NCI-H1436 treated with DMSO at 0.1 percent for 48 hours (cell line): ENCODE results near the gene HDLBP.
"Not testable (repeated sequence)": the region's sequence is repeated elsewhere in the genome, so short reads cannot be mapped to it uniquely, and the experiment has no call there.

Experiments
- DNase-seq: peaks from one replicate; lab custom pipeline; 2025; lab: John Stamatoyannopoulos, UW

HDLBP gene

GRCh38 chr2:241339839-241340630 is 24.6 kb upstream of the HDLBP start:
- no peak for DNase-seq

- no peak for DNase-seq
Measured at GRCh38 chr2:241334813-241335212, 19.3 kb upstream of the HDLBP start.

GRCh38 chr2:241330616-241330981 is 15.1 kb upstream of the HDLBP start:
- no peak for DNase-seq

- DNase-seq, result no peak
Measured at GRCh38 chr2:241329669-241330615, 14.5 kb upstream of the HDLBP start.

- DNase-seq, result no peak
Measured at GRCh38 chr2:241325257-241325656, 9.8 kb upstream of the HDLBP start.

- DNase-seq, result no peak
Measured at GRCh38 chr2:241324775-241325174, 9.3 kb upstream of the HDLBP start.

GRCh38 chr2:241323778-241324177 is 8.3 kb upstream of the HDLBP start:
- no peak for DNase-seq

GRCh38 chr2:241321886-241322285 is 6.4 kb upstream of the HDLBP start:
- DNase-seq, result no peak

GRCh38 chr2:241321033-241321432 is 5.6 kb upstream of the HDLBP start:
- DNase-seq, result no peak

- no peak for DNase-seq
Measured at GRCh38 chr2:241320394-241320793, 4.9 kb upstream of the HDLBP start.

GRCh38 chr2:241318830-241319229 is 3.4 kb upstream of the HDLBP start:
- not testable (repeated sequence) for DNase-seq

- no peak for DNase-seq
Measured at GRCh38 chr2:241317391-241317790, 1.9 kb upstream of the HDLBP start.

- no peak for DNase-seq
Measured at GRCh38 chr2:241316825-241317224, 1.4 kb upstream of the HDLBP start.

GRCh38 chr2:241315879-241316631 is 583 bp upstream of the HDLBP start, which contains the start of gene SEPTIN2:
Gene SEPTIN2, plus strand, starts transcription at chr2:241315925. Its CDS starts 8,308 bp downstream, at chr2:241324233.
- no peak for DNase-seq

- DNase-seq, result no peak
Measured at GRCh38 chr2:241314226-241315092, 1.0 kb downstream of the HDLBP start.

- DNase-seq, result no peak
Measured at GRCh38 chr2:241313543-241314095, 1.9 kb downstream of the HDLBP start.

- DNase-seq, result no peak
Measured at GRCh38 chr2:241312082-241312481, 3.4 kb downstream of the HDLBP start.

- DNase-seq, result no peak
Measured at GRCh38 chr2:241310917-241311566, 4.4 kb downstream of the HDLBP start.

GRCh38 chr2:241309684-241310117 is 5.8 kb downstream of the HDLBP start:
- no peak for DNase-seq

GRCh38 chr2:241308832-241309500 is 6.5 kb downstream of the HDLBP start:
- no peak for DNase-seq
